WTC11 (cell line): ENCODE measurements around the gene GRAMD2B. TPM values are rescaled to one million over a fixed set of nuclear protein-coding genes. Genes with fewer than 3 reads are reported as not detected.

Source experiments
- ATAC-seq: fragments of 200-7000 bp; cut with Tn5 transposase; 2 replicates; pipeline ENCODE4 v1.10.0; 2021; ENCODE audit warnings: mild to moderate bottlenecking, moderate library complexity
- Bru-seq: library from RNA; stranded (reverse); fragments of 400-500 nt; gene quantifications from one replicate; lab custom pipeline; 2021; lab: Mats Ljungman, UMichigan
- CTCF ChIA-PET: fragments of 300-600 bp; sonication (Branson Sonifier 250); formaldehyde crosslinking; loops from one replicate; lab custom pipeline; 2021; ENCODE audit warnings: antibody characterized with exemption; lab: Charles Lee
- POLR2A ChIA-PET: fragments of 350-600 bp; sonication (Branson Sonifier 250); formaldehyde crosslinking; loops from one replicate; lab custom pipeline; 2021; ENCODE audit warnings: antibody characterized with exemption; lab: Charles Lee
- DNase-seq: peaks from one replicate; pipeline ENCODE4 v3.0.0; 2021; ENCODE audit warnings: low spot score
- H3K27ac Mint-ChIP-seq: 2 replicates; pipeline ENCODE4 v1.8.0; 2021; ENCODE audit warnings: mixed read lengths
- H3K27me3 Mint-ChIP-seq: 2 replicates; pipeline ENCODE4 v1.8.0; 2021; ENCODE audit warnings: low read depth, mild to moderate bottlenecking, moderate library complexity, mixed read lengths
- H3K36me3 Mint-ChIP-seq: 2 replicates; pipeline ENCODE4 v1.8.0; 2021; ENCODE audit warnings: mixed read lengths
- H3K4me1 Mint-ChIP-seq: 2 replicates; pipeline ENCODE4 v1.8.0; 2022; ENCODE audit warnings: mixed read lengths
- H3K4me3 Mint-ChIP-seq: 2 replicates; pipeline ENCODE4 v1.8.0; 2021; ENCODE audit warnings: mild to moderate bottlenecking, moderate library complexity, mixed read lengths
- H3K9me3 Mint-ChIP-seq: 2 replicates; pipeline ENCODE4 v1.8.0; 2021; ENCODE audit warnings: mixed read lengths
- ATF1 ChIP-seq: sonication (generic); formaldehyde crosslinking; IDR thresholded peaks from 2 replicates; pipeline ENCODE4 v1.8.1; 2023; ENCODE audit warnings: mild to moderate bottlenecking, moderate library complexity, missing genetic modification reagents
- CREM ChIP-seq: sonication (generic); formaldehyde crosslinking; IDR thresholded peaks from 2 replicates; pipeline ENCODE4 v1.8.1; 2022; ENCODE audit warnings: mild to moderate bottlenecking, missing genetic modification reagents, moderate library complexity
- E2F5 ChIP-seq: sonication (generic); formaldehyde crosslinking; IDR thresholded peaks from 2 replicates; pipeline ENCODE4 v1.8.1; 2022; ENCODE audit warnings: mild to moderate bottlenecking, moderate library complexity, missing genetic modification reagents
- ESRRA ChIP-seq: sonication (generic); formaldehyde crosslinking; IDR thresholded peaks from 2 replicates; pipeline ENCODE4 v1.8.1; 2022; ENCODE audit warnings: mild to moderate bottlenecking, missing genetic modification reagents, borderline replicate concordance
- ETV6 ChIP-seq: sonication (generic); formaldehyde crosslinking; IDR thresholded peaks from 2 replicates; pipeline ENCODE4 v1.8.1; 2022; ENCODE audit warnings: mild to moderate bottlenecking, missing genetic modification reagents
- FOXJ3 ChIP-seq: sonication (generic); formaldehyde crosslinking; IDR thresholded peaks from 2 replicates; pipeline ENCODE4 v1.9.0; 2021; ENCODE audit warnings: missing genetic modification reagents, mild to moderate bottlenecking, borderline replicate concordance
- FOXK1 ChIP-seq: sonication (generic); formaldehyde crosslinking; IDR thresholded peaks from 2 replicates; pipeline ENCODE4 v1.8.0; 2022; ENCODE audit warnings: mild to moderate bottlenecking, moderate library complexity, missing genetic modification reagents
- MXD4 ChIP-seq: fragments of 250-450 bp; sonication (Bioruptor Pico); IDR thresholded peaks from 2 replicates; pipeline ENCODE4 v1.8.0; 2021; ENCODE audit warnings: mild to moderate bottlenecking, moderate library complexity, borderline replicate concordance
- MYBL2 ChIP-seq: sonication (generic); formaldehyde crosslinking; IDR thresholded peaks from 2 replicates; pipeline ENCODE4 v1.8.1; 2023; ENCODE audit warnings: mild to moderate bottlenecking, moderate library complexity, missing genetic modification reagents
- NFE2L1 ChIP-seq: sonication (generic); formaldehyde crosslinking; IDR thresholded peaks from 2 replicates; pipeline ENCODE4 v1.8.1; 2023; ENCODE audit warnings: missing genetic modification reagents
- NR1H2 ChIP-seq: sonication (generic); formaldehyde crosslinking; IDR thresholded peaks from 2 replicates; pipeline ENCODE4 v1.9.0; 2021; ENCODE audit warnings: mild to moderate bottlenecking, moderate library complexity, missing genetic modification reagents
- NR2C2 ChIP-seq: sonication (generic); formaldehyde crosslinking; IDR thresholded peaks from 2 replicates; pipeline ENCODE4 v1.8.0; 2022; ENCODE audit warnings: mild to moderate bottlenecking, missing genetic modification reagents
- NR3C1 ChIP-seq: sonication (generic); formaldehyde crosslinking; conservative IDR thresholded peaks from 2 replicates; pipeline ENCODE4 v1.8.1; 2023; ENCODE audit warnings: low read depth, mild to moderate bottlenecking, missing genetic modification reagents
- PRDM15 ChIP-seq: sonication (generic); formaldehyde crosslinking; IDR thresholded peaks from 2 replicates; pipeline ENCODE4 v1.8.0; 2022; ENCODE audit warnings: missing genetic modification reagents
- PREB ChIP-seq: sonication (generic); formaldehyde crosslinking; IDR thresholded peaks from 2 replicates; pipeline ENCODE4 v1.8.1; 2022; ENCODE audit warnings: mild to moderate bottlenecking, missing genetic modification reagents, moderate library complexity, borderline replicate concordance
- RORB ChIP-seq: fragments of 250-450 bp; sonication (Bioruptor Pico); IDR thresholded peaks from 2 replicates; pipeline ENCODE4 v1.9.0; 2021; ENCODE audit warnings: mild to moderate bottlenecking
- SMAD3 ChIP-seq: sonication (generic); formaldehyde crosslinking; IDR thresholded peaks from 2 replicates; pipeline ENCODE4 v1.8.0; 2022; ENCODE audit warnings: missing genetic modification reagents, mild to moderate bottlenecking, borderline replicate concordance
- SOX15 ChIP-seq: fragments of 250-450 bp; sonication (Bioruptor Pico); IDR thresholded peaks from 2 replicates; pipeline ENCODE4 v1.9.0; 2021; ENCODE audit warnings: mild to moderate bottlenecking
- TEAD4 ChIP-seq: sonication (generic); formaldehyde crosslinking; IDR thresholded peaks from 2 replicates; pipeline ENCODE4 v1.8.0; 2022; ENCODE audit warnings: mild to moderate bottlenecking, missing genetic modification reagents
- ZBTB43 ChIP-seq: sonication (generic); formaldehyde crosslinking; IDR thresholded peaks from 2 replicates; pipeline ENCODE4 v1.8.1; 2023; ENCODE audit warnings: mild to moderate bottlenecking, missing genetic modification reagents
- ZNF138 ChIP-seq: sonication (generic); formaldehyde crosslinking; conservative IDR thresholded peaks from 2 replicates; pipeline ENCODE4 v1.8.1; 2022; ENCODE audit warnings: mild to moderate bottlenecking, moderate library complexity, missing genetic modification reagents
- ZNF425 ChIP-seq: fragments of 250-450 bp; sonication (Bioruptor Pico); conservative IDR thresholded peaks from 2 replicates; pipeline ENCODE4 v1.9.0; 2021; ENCODE audit warnings: mild to moderate bottlenecking
- ZSCAN18 ChIP-seq: fragments of 250-450 bp; sonication (Bioruptor Pico); IDR thresholded peaks from 2 replicates; pipeline ENCODE4 v2.1.2; 2022; ENCODE audit warnings: mild to moderate bottlenecking, moderate library complexity
- long read RNA-seq, 3 experiments: library from RNA in 1 of 3; library from capped mRNA in 1 of 3; library from polyadenylated mRNA in 1 of 3; unstranded in 2 of 3; stranded (forward) in 1 of 3; transcript quantifications; one replicate each; pipeline ENCODE4 v2.0.0, GENCODE V29; 2021
- total RNA-seq: library from RNA; stranded (reverse); gene quantifications from 3 replicates; pipeline ENCODE4 v1.2.3, GENCODE V29; 2021

GRAMD2B gene
- total RNA-seq (10.3 to 11.6 TPM (median 10.8 TPM) in 3 replicates), Bru-seq, nascent RNA (percentile 64 among the genes with signal in this experiment)
- long read RNA-seq, experiment 1, transcript GRAMD2B-201 (14 exons, 3,175 nt): major isoform, 25 of 42 reads
- long read RNA-seq, experiment 1, partial matches to known transcripts: 1 of 42 reads
- long read RNA-seq, experiment 1, other reads (novel, unspliced or antisense): 15 of 42 reads
- long read RNA-seq, experiment 2, transcript GRAMD2B-201 (14 exons, 3,175 nt): major isoform, 9 of 21 reads
- long read RNA-seq, experiment 2, partial matches to known transcripts: 1 of 21 reads
- long read RNA-seq, experiment 2, other reads (novel, unspliced or antisense): 10 of 21 reads
- long read RNA-seq, experiment 3, partial matches to known transcripts: 1 of 5 reads
- long read RNA-seq, experiment 3, other reads (novel, unspliced or antisense): 1 of 5 reads

- peak within 1 kb of the TSS; percentile 88 for H3K4me3 Mint-ChIP-seq
- ATAC-seq: peak; percentile 93
- peak within 1 kb of the TSS; percentile 90 for H3K27ac Mint-ChIP-seq
- 0 out of 2 replicates have a peak, but pooled peaks cover 3% of the 10 kb centered on the region for H3K9me3 Mint-ChIP-seq
- H3K36me3 Mint-ChIP-seq: 0 out of 2 replicates have a peak, but pooled peaks cover 3% of the 10 kb centered on the region
- DNase-seq: peak; percentile 81
- H3K27me3 Mint-ChIP-seq: no peaks in the 10 kb centered on the region
- H3K4me1 Mint-ChIP-seq: peaks cover 22% of the 10 kb centered on the region
- ChIA-PET CTCF (interaction anchor here (0.9 to 1.6 kb wide), 3 partner anchors 69 to 77 kb away, joined by 3 to 6 read pairs (median 4); no protein-coding TSS in a partner anchor), POLR2A (interaction anchor here (0.9 to 1.7 kb wide), 3 partner anchors 52 to 172 kb away, joined by 3 to 6 read pairs (median 3); partner anchors contain the start of gene ALDH7A1)
- TF ChIP-seq NR1H2 (CRISPR knock-in tag) (no peak), SOX15 (CRISPR knock-in tag) (no peak), ETV6 (peak; percentile 30; the same call in 1 of the 2 replicates), ZNF138 (CRISPR knock-in tag) (peak; percentile 75; the same call in 1 of the 2 replicates), CREM (CRISPR knock-in tag) (peak; percentile 53; the same call in 1 of the 2 replicates), PRDM15 (CRISPR knock-in tag) (no peak), TEAD4 (CRISPR knock-in tag) (no peak), PREB (CRISPR knock-in tag) (no peak), NR2C2 (CRISPR knock-in tag) (no peak), SMAD3 (CRISPR knock-in tag) (no peak), MXD4 (CRISPR knock-in tag) (no peak), E2F5 (CRISPR knock-in tag) (no peak), NFE2L1 (CRISPR knock-in tag) (no peak), MYBL2 (CRISPR knock-in tag) (no peak), FOXK1 (CRISPR knock-in tag) (0 out of 2 replicates have a peak, but pooled peaks have one; percentile 55), ZSCAN18 (CRISPR knock-in tag) (no peak), ATF1 (CRISPR knock-in tag) (no peak), RORB (CRISPR knock-in tag) (no peak), ESRRA (CRISPR knock-in tag) (peak; percentile 26; the same call in 1 of the 2 replicates), FOXJ3 (CRISPR knock-in tag) (no peak), ZBTB43 (CRISPR knock-in tag) (no peak), ZNF425 (CRISPR knock-in tag) (no peak), NR3C1 (CRISPR knock-in tag) (no peak)
These were observed at the start of gene GRAMD2B for GRCh38 chr5:126422994-126423788. GRAMD2B (plus strand) TSS chr5:126423409; CDS start chr5:126423607, 198 bp downstream.
